Measurements from ENCODE around the gene IDI2. TPM values are rescaled to one million over a fixed set of nuclear protein-coding genes. Genes with fewer than 3 reads are reported as not detected.

Gene IDI2
- polyA plus RNA-seq, 3 donors, result not detected

GRCh38 chr10:983971-984655 lies 41.5 kb downstream of the IDI2 start:
- no peak overlapping the region for H3K9ac ChIP-seq (ENCODE audit: insufficient read depth, low read length, poor library complexity, severe bottlenecking)
- H3K4me1 Mint-ChIP-seq, result peaks cover 16% of the 10 kb centered on the region
- peaks cover 18% of the 10 kb centered on the region for H3K79me2 ChIP-seq (ENCODE audit: insufficient read depth, low read length)
- WGBS (ENCODE audit: insufficient coverage), result 92% methylated on average over 3 of the region's 9 CpGs
- no peaks in the 10 kb centered on the region for H3K27me3 ChIP-seq (ENCODE audit: control insufficient read depth in 2 of 2, insufficient read depth in 2 of 2, low read length in 2 of 2)
- no peak for DNase-seq
- H3K9me3 ChIP-seq (replicated peaks in 1 of 2; ENCODE audit: control insufficient read depth in 1 of 2, insufficient read depth in 1 of 2, low read length in 2 of 2), result peaks cover 22 to 25% of the 10 kb centered on the region in 2 donors
- H3K27ac Mint-ChIP-seq, result no peak overlapping the region
- no peak overlapping the region for H3K27ac ChIP-seq (ENCODE audit: low read depth in 1 of 2, low read length in 2 of 2)
- peaks cover 16 to 25% (median 21%) of the 10 kb centered on the region in 7 donors for H3K9me3 Mint-ChIP-seq
- intact Hi-C loops (cut with micrococcal nuclease), result no loop called here
- H3K4me2 ChIP-seq (replicated peaks; ENCODE audit: extremely low read depth, low read length, poor library complexity, severe bottlenecking), result no peak overlapping the region
- no peak overlapping the region for H3K4me3 Mint-ChIP-seq
- no peak overlapping the region for H3K4me3 ChIP-seq (replicated peaks in 1 of 3; ENCODE audit: low read depth in 2 of 3, low read length in 3 of 3)
- H3K4me1 ChIP-seq (ENCODE audit: control insufficient read depth in 1 of 2, insufficient read depth in 2 of 2, low read length in 2 of 2), result peaks cover 14 to 21% of the 10 kb centered on the region in 2 donors
- H3K36me3 ChIP-seq (replicated peaks in 1 of 2; ENCODE audit: control insufficient read depth in 1 of 2, insufficient read depth in 2 of 2, low read length in 2 of 2), result peaks cover 0 to 5% of the 10 kb centered on the region in 2 donors
- TF ChIP-seq CTCF (IDR thresholded peaks at IDR 0.05), result no peak
- H3K27me3 Mint-ChIP-seq (ENCODE audit: low read depth in 3 of 3), result peaks cover 0 to 4% (median 0%) of the 10 kb centered on the region in 3 donors
- H2AFZ ChIP-seq (ENCODE audit: insufficient read depth, low read depth, low read length, poor library complexity, severe bottlenecking), result no peak overlapping the region
- peaks cover 5% of the 10 kb centered on the region for H4K20me1 ChIP-seq (ENCODE audit: insufficient read depth, low read length)
- peaks cover 0 to 8% of the 10 kb centered on the region in 2 donors for H3K36me3 Mint-ChIP-seq

- Histone ChIP-seq H2AFZ (ENCODE audit: insufficient read depth, low read depth, low read length, poor library complexity, severe bottlenecking) (no peak overlapping the region), H3K79me2 (ENCODE audit: insufficient read depth, low read length) (peaks cover 11% of the 10 kb centered on the region), H3K9me3 (replicated peaks in 1 of 2; ENCODE audit: control insufficient read depth in 1 of 2, insufficient read depth in 1 of 2, low read length in 2 of 2) (peaks cover 27 to 29% of the 10 kb centered on the region in 2 donors), H3K9ac (ENCODE audit: insufficient read depth, low read length, poor library complexity, severe bottlenecking) (no peak overlapping the region), H3K36me3 (replicated peaks in 1 of 2; ENCODE audit: control insufficient read depth in 1 of 2, insufficient read depth in 2 of 2, low read length in 2 of 2) (peaks cover 0 to 6% of the 10 kb centered on the region in 2 donors), H3K27me3 (ENCODE audit: control insufficient read depth in 2 of 2, insufficient read depth in 2 of 2, low read length in 2 of 2) (no peaks in the 10 kb centered on the region), H4K20me1 (ENCODE audit: insufficient read depth, low read length) (peaks cover under 1% of the 10 kb centered on the region), H3K4me3 (replicated peaks in 1 of 3; ENCODE audit: low read depth in 2 of 3, low read length in 3 of 3) (no peak overlapping the region), H3K4me2 (replicated peaks; ENCODE audit: extremely low read depth, low read length, poor library complexity, severe bottlenecking) (no peak overlapping the region), H3K27ac (ENCODE audit: low read depth in 1 of 2, low read length in 2 of 2) (no peak overlapping the region), H3K4me1 (ENCODE audit: control insufficient read depth in 1 of 2, insufficient read depth in 2 of 2, low read length in 2 of 2) (peaks cover 10 to 14% of the 10 kb centered on the region in 2 donors)
- DNase-seq, result no peak
- Mint-ChIP-seq H3K4me1 (peaks cover 12% of the 10 kb centered on the region), H3K27me3 (ENCODE audit: low read depth in 3 of 3) (peaks cover 0 to 5% (median 0%) of the 10 kb centered on the region in 3 donors), H3K9me3 (peaks cover 23 to 31% (median 27%) of the 10 kb centered on the region in 7 donors), H3K4me3 (no peak overlapping the region), H3K27ac (no peak overlapping the region), H3K36me3 (peaks cover 0 to 12% of the 10 kb centered on the region in 2 donors)
- 86% methylated on average over 1 of the region's 6 CpGs for WGBS (ENCODE audit: insufficient coverage)
- intact Hi-C loops (cut with micrococcal nuclease), result no loop called here
- TF ChIP-seq CTCF (IDR thresholded peaks at IDR 0.05), result no peak
Observed at GRCh38 chr10:983401-983800, 42.3 kb downstream of the IDI2 start.

Measured in CD14-positive monocyte (primary cell).